ENCODE data around the gene LRRC37A3. TPM values are rescaled to one million over a fixed set of nuclear protein-coding genes. Genes with fewer than 3 reads are reported as not detected.
A peak's percentile ranks its signal among the peaks of the same experiment; 100 is the strongest.
"Not testable (repeated sequence)": the region's sequence is repeated elsewhere in the genome, so short reads cannot be mapped to it uniquely, and the experiment has no call there.

The LRRC37A3 gene
- total RNA-seq, 1 donor from 2014 or later = 38.5 TPM

GRCh38 chr17:64926430-64926829, 7.2 kb upstream of the LRRC37A3 start:
- DNase-seq (ENCODE audit: low spot score) = not testable (repeated sequence)

- not testable (repeated sequence) for DNase-seq (ENCODE audit: low spot score)
Observed at GRCh38 chr17:64925244-64925643, 6.0 kb upstream of the LRRC37A3 start.

GRCh38 chr17:64923051-64923568, 3.8 kb upstream of the LRRC37A3 start:
- DNase-seq (ENCODE audit: low spot score) = peak; percentile 43

GRCh38 chr17:64920419-64921172, 1.3 kb upstream of the LRRC37A3 start:
- DNase-seq (ENCODE audit: low spot score) = no peak

GRCh38 chr17:64920026-64920418, 744 bp upstream of the LRRC37A3 start:
- peak; percentile 40 for DNase-seq (ENCODE audit: low spot score)

- DNase-seq (ENCODE audit: low spot score) = not testable (repeated sequence)
Observed at GRCh38 chr17:64918842-64919288, 413 bp downstream of the LRRC37A3 start.

- DNase-seq (ENCODE audit: low spot score) = not testable (repeated sequence)
Observed at GRCh38 chr17:64917540-64917939, 1.7 kb downstream of the LRRC37A3 start.

GRCh38 chr17:64915244-64915643, 4.0 kb downstream of the LRRC37A3 start:
- not testable (repeated sequence) for DNase-seq (ENCODE audit: low spot score)

- DNase-seq (ENCODE audit: low spot score) = not testable (repeated sequence)
Observed at GRCh38 chr17:64910191-64910514, 9.1 kb downstream of the LRRC37A3 start.

GRCh38 chr17:64909511-64910190, 9.6 kb downstream of the LRRC37A3 start:
- DNase-seq (ENCODE audit: low spot score) = not testable (repeated sequence)

GRCh38 chr17:64904069-64904468, 15.2 kb downstream of the LRRC37A3 start:
- DNase-seq (ENCODE audit: low spot score) = not testable (repeated sequence)

GRCh38 chr17:64897136-64897535, 22.1 kb downstream of the LRRC37A3 start:
- not testable (repeated sequence) for DNase-seq (ENCODE audit: low spot score)

GRCh38 chr17:64874210-64874609, 45.1 kb downstream of the LRRC37A3 start:
- not testable (repeated sequence) for DNase-seq (ENCODE audit: low spot score)

- DNase-seq (ENCODE audit: low spot score) = peak; percentile 27
Observed at GRCh38 chr17:64847504-64848466, 71.5 kb downstream of the LRRC37A3 start.

- not testable (repeated sequence) for DNase-seq (ENCODE audit: low spot score)
Observed at GRCh38 chr17:64846892-64847291, 72.4 kb downstream of the LRRC37A3 start.

- DNase-seq (ENCODE audit: low spot score) = not testable (repeated sequence)
Observed at GRCh38 chr17:64843918-64844317, 75.4 kb downstream of the LRRC37A3 start.

GRCh38 chr17:64842900-64843299, 76.4 kb downstream of the LRRC37A3 start:
- DNase-seq (ENCODE audit: low spot score) = not testable (repeated sequence)

GRCh38 chr17:64840960-64841359, 78.3 kb downstream of the LRRC37A3 start:
- not testable (repeated sequence) for DNase-seq (ENCODE audit: low spot score)

GRCh38 chr17:64838513-64838912, 80.8 kb downstream of the LRRC37A3 start:
- DNase-seq (ENCODE audit: low spot score) = not testable (repeated sequence)

GRCh38 chr17:64837018-64837761, 82.1 kb downstream of the LRRC37A3 start:
- peak; percentile 83 for DNase-seq (ENCODE audit: low spot score)

- DNase-seq (ENCODE audit: low spot score) = not testable (repeated sequence)
Observed at GRCh38 chr17:64836623-64837017, 82.7 kb downstream of the LRRC37A3 start.

All from umbilical cord (tissue), 2 donors.